NCI-H510A treated with DMSO at 0.1 percent for 48 hours (cell line): ENCODE results near the gene NCBP2L.

Source experiments
- DNase-seq: peaks from one replicate; lab custom pipeline; 2025; lab: John Stamatoyannopoulos, UW

NCBP2L gene

DNA sequence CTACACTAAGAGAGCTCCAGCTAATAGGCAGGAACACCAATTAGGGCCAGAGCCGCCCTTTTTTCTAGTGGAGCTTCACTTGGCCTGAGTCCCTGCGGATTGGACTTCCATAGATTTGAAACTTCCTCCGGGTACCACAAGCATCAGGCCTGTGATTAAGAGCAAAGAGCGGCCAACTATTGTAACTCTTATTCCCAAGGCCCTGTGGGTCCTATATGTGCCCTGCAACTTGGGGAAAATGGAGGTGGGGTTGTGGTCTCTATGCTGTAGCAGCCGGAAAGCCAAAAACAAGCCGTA lies at the start of gene NCBP2L:
NCBP2L (plus strand) TSS at position 198 of the 297 bp plus-strand sequence. CDS start 16,488 bp downstream, outside the sequence.
- no peak for DNase-seq

DNA sequence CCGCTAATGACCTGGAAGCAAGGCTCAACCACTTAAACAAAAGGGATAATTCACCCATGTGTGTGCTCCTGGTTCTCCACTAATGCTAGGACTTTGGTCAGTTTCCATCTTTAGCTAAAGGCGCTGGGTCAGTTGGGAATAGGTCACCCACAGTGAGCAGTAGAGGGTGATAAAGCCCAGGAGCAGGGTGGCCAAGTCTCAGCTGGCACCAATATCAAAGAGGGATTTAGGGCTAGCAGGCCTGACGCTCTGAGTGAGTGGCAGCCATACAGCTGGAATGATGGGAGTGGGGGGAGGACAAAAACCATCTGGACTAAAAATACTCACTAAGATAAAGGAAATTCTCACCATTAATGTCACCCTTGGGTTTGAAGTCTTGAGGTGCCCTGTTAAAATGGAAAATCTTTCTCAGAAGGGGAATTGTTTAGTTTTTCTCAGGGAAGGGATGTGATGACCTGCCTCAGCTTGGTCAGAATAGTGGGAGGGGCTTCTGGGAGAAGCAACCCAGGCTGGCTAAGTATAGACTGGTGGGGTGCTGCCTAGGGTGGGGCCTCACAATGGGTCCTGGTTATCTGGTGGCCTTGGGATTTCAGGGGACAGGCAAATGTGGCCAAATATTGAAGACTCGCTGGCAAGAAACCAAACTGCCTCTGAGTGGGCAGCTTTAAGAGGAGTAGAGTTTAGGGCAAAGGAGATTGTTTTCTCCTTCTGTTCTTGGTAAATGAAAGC lies 49.0 kb upstream of the NCBP2L start:
- DNase-seq: no peak

DNA sequence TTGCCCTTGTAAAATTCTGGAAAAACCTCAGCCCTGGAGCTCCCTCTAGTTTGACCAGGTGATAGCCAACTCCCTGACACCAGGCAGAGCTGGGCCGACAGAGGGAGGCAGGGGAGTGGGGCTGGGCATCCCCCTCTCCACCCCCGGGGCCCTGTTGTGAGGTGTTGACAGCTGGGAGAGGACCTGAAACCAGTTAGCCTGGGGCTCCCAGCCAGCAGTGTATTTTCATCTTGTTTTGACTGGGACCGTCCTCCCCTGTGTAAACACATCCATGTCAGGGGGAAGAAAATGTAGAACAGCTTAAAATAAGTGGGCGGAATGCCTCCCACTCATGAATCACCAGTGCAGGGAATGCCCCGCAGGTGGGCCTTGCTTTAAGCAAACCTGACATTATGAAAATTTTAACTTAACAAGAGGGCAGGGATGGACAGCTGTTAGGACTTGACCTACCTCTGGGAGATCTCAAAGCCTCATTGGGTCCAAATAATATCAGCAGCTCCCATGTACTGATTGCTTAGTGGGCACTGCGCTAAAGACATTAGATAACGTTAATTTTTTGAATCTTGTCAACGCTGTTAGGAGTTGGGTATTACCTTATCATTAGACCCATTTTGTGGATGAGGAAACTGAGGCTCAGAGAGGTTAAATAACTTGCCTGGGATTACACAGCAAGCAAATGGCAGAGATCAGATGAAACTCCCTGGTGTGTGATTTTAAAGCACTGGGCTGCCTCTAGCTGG lies 47.8 kb upstream of the NCBP2L start:
- DNase-seq: peak; percentile 35

- DNase-seq: no peak
Measured at GRCh38 chrX:107730298-107730655, 47.3 kb upstream of the NCBP2L start.

- DNase-seq: no peak
Measured at GRCh38 chrX:107730991-107731766, 46.4 kb upstream of the NCBP2L start.

DNA sequence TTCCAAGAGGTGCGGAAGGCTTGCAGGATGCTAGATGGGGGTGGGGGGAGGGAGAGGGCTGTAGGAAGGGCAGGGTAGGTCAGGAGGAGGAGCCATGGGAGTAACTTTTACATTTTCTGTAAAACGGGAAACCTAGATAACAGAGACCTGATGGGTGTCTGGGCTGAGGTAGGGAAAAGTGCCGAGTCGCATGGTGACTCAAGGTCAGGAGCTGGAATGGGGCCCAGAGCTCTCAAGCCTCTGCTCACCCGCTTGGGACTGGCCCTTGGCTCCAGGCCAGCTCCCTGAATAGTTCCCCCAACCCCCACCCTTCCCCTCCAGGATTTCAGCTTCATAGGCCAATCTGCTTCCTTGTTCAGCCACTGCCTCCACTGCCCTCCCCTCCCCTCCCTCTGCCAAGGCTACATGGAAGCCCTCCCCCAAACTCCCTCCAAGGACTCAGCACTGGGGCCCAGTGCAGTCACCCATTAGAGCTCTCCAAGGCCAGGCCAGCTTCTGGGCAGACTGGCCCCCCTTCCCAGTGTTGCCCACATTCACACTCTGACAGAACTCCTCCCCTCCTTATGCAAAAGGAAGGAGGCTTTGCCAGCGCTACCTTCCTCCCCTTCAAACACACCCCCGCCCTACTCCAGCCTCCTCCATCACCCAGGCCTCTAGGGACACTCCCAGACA lies 45.6 kb upstream of the NCBP2L start:
- peak; percentile 38 for DNase-seq

DNA sequence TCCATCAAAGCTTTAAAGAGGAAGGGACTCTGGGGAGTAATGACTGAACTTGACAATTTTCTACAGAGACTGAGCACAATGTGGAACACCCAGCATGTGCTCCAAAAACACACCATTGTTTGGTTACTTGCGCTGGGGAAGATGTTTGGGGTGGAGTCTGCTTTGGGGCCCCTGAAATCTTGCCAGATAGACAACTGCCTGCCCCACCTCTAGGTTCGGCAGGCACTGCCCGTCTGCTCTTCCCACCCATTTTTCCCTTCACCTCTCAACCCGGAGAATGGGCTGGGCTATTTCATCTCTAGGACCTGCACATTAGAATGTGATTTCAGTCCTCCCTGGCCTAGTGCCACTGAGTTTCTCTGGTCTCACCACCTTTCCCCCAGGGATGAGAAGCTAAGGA lies 43.8 kb upstream of the NCBP2L start:
- no peak for DNase-seq

DNA sequence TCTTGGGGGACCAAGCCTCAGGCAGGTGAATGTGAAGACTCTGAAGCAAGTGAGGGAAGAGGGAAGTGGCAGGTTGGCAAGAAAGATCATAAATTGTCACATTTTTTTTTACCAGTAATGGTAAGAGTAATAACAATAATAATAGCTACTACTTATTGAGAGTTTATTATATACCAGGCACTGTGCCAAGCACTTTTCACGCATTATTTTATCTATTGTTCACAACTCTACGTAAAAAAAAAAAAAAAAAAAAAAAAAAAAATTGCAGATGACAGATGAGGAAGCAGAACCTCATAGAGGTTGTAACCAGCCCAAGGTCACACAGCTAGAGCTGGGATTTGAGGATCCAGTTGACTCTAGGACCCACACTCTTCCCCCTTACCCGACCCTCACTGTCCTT lies 42.9 kb upstream of the NCBP2L start:
- no peak for DNase-seq

DNA sequence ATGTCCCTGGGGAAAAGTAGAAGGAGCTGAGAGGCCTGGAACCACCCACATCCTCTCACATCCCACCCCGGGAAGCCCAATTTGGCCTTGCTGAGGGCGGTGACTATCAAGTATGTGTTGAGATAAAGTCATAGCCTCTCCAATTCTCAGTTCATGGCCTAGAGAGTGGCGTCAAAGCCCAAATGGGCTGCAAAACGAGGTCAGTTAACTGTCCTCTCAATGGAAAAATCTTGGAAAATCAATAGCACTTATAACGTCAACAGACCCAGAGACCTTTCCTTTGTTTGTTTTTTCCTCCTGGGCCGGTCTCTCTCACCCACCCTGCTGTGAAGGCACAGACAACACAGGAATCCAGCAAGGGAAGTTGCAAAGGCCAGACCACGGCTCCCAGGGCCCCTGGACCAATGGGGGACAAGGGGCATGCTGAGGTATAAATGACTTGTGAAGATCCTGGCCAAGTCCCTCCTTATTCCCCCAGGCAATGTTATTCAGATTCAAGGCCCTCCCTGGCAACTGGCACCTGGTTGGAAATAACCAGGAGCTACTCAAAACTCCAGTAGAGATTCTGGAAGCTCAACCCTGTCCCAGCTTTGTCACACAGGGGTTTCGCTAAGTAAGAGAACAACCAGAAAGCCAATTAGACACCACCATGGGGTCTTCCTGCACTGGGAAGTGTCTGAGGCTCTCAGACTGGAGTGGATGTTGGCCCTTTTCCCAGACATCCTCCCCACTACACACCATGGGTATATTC lies 40.6 kb upstream of the NCBP2L start:
- peak; percentile 64 for DNase-seq

DNA sequence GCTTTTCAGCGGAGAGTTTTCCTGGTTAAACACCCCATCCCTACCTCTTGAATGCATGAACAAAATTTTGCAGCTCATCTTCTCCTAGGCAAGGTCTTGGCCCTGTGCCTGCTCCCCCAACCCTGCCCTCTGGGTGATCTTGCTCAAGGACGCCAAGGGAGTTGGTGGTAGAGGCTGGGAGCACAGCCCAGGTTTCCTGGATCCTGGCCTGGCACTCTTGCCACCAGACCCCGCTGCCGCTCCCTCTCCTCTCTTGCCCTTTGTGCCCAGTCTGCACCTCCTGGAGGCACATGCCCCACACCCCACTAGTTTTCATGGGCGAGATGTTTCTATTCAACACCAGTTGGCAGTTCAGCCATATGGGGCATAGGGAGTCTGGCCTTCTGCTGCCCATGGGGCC lies 39.3 kb upstream of the NCBP2L start:
- DNase-seq: no peak

DNA sequence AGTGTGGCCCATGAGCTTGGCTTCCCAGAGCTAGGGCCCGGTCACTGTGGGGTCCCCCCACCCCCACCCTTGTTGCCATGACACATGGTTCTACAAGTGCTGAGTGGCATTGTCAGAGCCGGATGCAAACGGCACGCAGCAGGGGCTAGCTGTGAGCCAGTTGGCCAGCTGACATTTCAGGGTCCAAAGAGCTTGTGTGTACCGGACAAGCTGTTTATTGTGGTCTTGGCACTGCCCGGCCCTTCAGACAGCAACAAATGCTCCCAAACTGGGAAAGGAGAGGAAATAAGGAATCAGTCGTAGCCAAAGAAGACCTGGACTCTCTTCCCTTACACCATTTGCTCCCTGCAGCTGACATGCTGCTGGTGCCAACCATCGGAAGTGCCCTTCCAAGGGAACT lies 38.8 kb upstream of the NCBP2L start:
- DNase-seq: no peak

DNA sequence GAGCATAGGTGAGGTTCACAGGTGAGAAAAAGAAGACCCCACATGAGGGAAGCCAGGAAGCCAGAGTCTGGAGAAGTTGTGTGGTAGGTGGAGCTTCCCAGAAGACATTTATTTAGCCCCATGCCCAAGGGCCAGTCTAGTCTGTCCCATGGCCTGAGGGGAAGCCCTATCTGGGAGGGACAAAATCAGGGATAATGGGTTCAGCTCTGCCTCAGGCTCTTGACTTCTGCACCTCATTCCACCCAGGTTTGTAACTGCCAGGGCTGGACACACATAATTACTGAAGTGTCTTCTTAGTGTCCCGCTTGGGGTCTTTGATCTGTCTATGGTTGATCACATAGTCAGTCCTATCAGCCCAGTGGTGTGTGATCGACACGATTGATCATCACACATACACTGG lies 38.0 kb upstream of the NCBP2L start:
- DNase-seq: no peak

GRCh38 chrX:107741404-107741790 lies 36.1 kb upstream of the NCBP2L start:
- DNase-seq: no peak

DNA sequence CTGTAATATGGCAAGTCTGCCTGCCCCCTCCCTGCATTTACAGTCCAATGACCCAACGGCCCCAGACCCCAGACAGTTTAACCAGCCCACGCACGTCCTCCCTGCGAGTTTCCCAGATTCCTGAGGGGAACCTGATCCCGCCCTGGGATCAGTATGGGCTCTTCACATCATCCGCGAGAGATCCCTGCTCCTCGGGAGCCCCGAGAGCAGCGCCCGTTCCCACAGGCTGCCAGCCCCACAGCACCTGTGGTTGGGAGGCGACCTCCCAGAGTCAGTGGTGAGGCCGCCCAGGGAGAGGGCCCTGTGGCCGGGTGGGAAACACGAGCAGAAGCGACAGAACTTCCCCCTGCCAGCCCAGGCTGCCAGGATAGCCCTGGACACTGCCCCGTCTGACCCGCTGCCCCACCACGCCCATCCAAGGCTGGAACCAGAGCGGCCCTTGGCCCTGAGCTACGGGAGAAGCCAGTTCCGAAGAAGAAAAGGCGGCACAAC lies 34.8 kb upstream of the NCBP2L start:
- no peak for DNase-seq

GRCh38 chrX:107743995-107744394 lies 33.5 kb upstream of the NCBP2L start:
- no peak for DNase-seq

- DNase-seq: no peak
Measured at GRCh38 chrX:107744868-107745267, 32.7 kb upstream of the NCBP2L start.

- peak; percentile 46 for DNase-seq
Measured at GRCh38 chrX:107747596-107748161, 29.9 kb upstream of the NCBP2L start.

GRCh38 chrX:107748506-107748905 lies 29.0 kb upstream of the NCBP2L start:
- peak; percentile 36 for DNase-seq

- no peak for DNase-seq
Measured at GRCh38 chrX:107750263-107750662, 27.3 kb upstream of the NCBP2L start.

- no peak for DNase-seq
Measured at GRCh38 chrX:107750861-107751445, 26.6 kb upstream of the NCBP2L start.

GRCh38 chrX:107752043-107752442 lies 25.5 kb upstream of the NCBP2L start:
- no peak for DNase-seq
